GM12874 (cell line): Measurements from ENCODE around the gene AASS.

Source experiments
- CTCF ChIP-seq: IDR thresholded peaks from 2 replicates; pipeline ENCODE4 v1.5.1; 2011; ENCODE audit warnings: low read depth, mild to moderate bottlenecking, control low read depth, low read length, moderate library complexity; ENCODE audit not compliant: insufficient read depth

AASS gene

GRCh38 chr7:122143751-122144711, at the start of gene AASS:
Gene AASS, minus strand, starts transcription at chr7:122144249. Its CDS starts 10,523 bp downstream, at chr7:122133726.
- TF ChIP-seq CTCF = no peak

GRCh38 chr7:122188785-122189184, 44.7 kb upstream of the AASS start:
- no peak for TF ChIP-seq CTCF

GRCh38 chr7:122183106-122183505, 39.1 kb upstream of the AASS start:
- no peak for TF ChIP-seq CTCF

GRCh38 chr7:122182081-122182480, 38.0 kb upstream of the AASS start:
- TF ChIP-seq CTCF = no peak

GRCh38 chr7:122166740-122167139, 22.7 kb upstream of the AASS start:
- no peak for TF ChIP-seq CTCF

- no peak for TF ChIP-seq CTCF
Observed at GRCh38 chr7:122166275-122166674, 22.2 kb upstream of the AASS start.

- TF ChIP-seq CTCF = no peak
Observed at GRCh38 chr7:122161628-122162027, 17.6 kb upstream of the AASS start.
